GM12872 (cell line): ENCODE data around the gene SLC35F3.

Experiments
- CTCF ChIP-seq: IDR thresholded peaks from 3 replicates; pipeline ENCODE4 v1.5.1; 2011; ENCODE audit warnings: low read depth, mild to moderate bottlenecking, low read length, moderate library complexity; ENCODE audit not compliant: insufficient read depth

Gene SLC35F3

GRCh38 chr1:233957691-233958090 is 53.2 kb downstream of the SLC35F3 start:
- no peak for TF ChIP-seq CTCF

- TF ChIP-seq CTCF = no peak
Measured at GRCh38 chr1:233959102-233959501, 54.6 kb downstream of the SLC35F3 start.

- no peak for TF ChIP-seq CTCF
Measured at GRCh38 chr1:233959971-233960370, 55.5 kb downstream of the SLC35F3 start.

- TF ChIP-seq CTCF = no peak
Measured at GRCh38 chr1:233960386-233960785, 55.9 kb downstream of the SLC35F3 start.

- no peak for TF ChIP-seq CTCF
Measured at GRCh38 chr1:233962878-233963277, 58.4 kb downstream of the SLC35F3 start.

GRCh38 chr1:233965856-233966255 is 61.4 kb downstream of the SLC35F3 start:
- TF ChIP-seq CTCF = no peak

GRCh38 chr1:233971753-233972152 is 67.3 kb downstream of the SLC35F3 start:
- no peak for TF ChIP-seq CTCF

- no peak for TF ChIP-seq CTCF
Measured at GRCh38 chr1:233972563-233972950, 68.1 kb downstream of the SLC35F3 start.
